GM19035 (cell line): ENCODE results near the gene ARL2BP.

Experiments
- ATAC-seq: cut with Tn5 transposase; IDR thresholded peaks from one replicate; pipeline ENCODE4 v1.9.1; 2021; ENCODE audit not compliant: unreplicated experiment

Gene ARL2BP

GRCh38 chr16:57281791-57282190 is 36.7 kb downstream of the ARL2BP start:
- no peak for ATAC-seq

DNA sequence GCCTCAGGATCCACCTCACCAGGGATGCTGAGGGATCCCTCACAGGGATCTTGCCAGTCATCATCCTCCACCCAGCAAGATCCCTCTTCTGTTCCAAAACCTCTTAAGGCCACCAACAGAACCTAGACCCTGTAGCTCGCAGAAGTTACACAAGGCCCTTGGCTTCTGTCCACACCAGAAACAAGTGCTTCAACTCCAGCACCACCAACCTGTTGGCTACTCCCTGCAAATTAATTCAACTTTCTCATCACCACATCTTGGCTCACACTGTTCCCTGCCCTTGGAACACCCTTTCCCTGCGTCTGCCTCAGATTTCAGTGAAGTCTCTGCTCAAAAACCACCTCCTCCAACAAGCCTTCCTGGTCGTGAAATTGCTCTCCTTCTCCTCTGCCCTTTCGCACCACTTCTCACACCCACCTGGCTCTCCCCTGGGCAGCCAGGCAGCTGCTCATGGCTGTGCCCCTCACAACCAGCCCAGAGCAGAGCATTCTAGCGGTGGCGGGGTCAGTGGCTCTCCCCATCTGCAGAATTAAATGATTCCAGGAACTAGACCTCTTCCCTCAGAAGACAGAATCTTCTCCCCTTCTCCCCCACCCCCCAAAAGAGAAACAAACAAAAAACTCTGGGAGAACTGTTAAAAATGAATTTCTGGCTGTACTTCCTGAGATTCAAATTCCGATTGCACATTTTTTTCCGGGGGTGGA is 37.6 kb downstream of the ARL2BP start:
- no peak for ATAC-seq

GRCh38 chr16:57283214-57283958 is 38.3 kb downstream of the ARL2BP start:
- ATAC-seq: no peak

- ATAC-seq: no peak
Measured at GRCh38 chr16:57283959-57284208, 38.8 kb downstream of the ARL2BP start.

GRCh38 chr16:57284209-57284951 is 39.3 kb downstream of the ARL2BP start, which contains the start of gene PLLP:
TSS of gene PLLP (minus strand) at chr16:57284672. CDS start at chr16:57284540, 132 bp downstream.
- no peak for ATAC-seq

DNA sequence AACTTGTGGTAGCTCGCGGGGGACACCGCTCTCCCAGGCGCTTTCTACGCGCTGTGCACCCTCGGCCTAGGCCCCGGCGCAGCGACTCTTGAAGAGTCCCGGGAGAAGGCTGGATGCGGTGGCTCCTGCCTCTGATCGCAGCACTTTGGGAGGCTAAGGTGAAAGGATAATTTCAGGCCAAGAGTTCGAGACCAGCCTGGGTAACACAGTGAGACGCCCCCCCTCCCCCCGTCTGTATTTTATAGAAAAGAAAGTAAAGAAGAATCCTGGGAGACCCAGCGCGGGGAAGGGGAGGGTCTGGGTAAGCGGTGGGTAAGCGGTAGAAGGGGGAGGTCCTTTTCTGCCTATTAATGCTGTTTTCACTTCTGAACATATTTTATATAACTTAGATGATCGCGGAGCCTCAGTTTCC is 39.9 kb downstream of the ARL2BP start:
- ATAC-seq: no peak

DNA sequence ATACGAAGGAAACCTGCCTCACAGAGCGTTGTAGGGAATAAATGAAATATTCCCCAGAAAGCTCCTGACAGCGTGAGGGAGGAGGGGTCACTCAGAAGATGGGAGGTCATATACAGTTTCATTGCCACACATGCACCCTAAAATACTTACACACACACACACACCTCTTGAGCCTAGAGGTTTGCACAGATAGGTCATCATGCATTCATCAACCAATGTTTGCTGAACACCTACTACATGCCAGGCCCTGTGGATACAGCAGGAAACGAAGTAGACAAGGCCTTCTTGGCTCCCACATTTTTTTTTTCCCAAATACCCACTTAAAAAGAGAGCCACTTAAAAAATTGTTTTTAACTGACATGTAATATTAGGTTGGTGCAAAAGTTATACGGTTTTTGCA is 40.3 kb downstream of the ARL2BP start:
- no peak for ATAC-seq

DNA sequence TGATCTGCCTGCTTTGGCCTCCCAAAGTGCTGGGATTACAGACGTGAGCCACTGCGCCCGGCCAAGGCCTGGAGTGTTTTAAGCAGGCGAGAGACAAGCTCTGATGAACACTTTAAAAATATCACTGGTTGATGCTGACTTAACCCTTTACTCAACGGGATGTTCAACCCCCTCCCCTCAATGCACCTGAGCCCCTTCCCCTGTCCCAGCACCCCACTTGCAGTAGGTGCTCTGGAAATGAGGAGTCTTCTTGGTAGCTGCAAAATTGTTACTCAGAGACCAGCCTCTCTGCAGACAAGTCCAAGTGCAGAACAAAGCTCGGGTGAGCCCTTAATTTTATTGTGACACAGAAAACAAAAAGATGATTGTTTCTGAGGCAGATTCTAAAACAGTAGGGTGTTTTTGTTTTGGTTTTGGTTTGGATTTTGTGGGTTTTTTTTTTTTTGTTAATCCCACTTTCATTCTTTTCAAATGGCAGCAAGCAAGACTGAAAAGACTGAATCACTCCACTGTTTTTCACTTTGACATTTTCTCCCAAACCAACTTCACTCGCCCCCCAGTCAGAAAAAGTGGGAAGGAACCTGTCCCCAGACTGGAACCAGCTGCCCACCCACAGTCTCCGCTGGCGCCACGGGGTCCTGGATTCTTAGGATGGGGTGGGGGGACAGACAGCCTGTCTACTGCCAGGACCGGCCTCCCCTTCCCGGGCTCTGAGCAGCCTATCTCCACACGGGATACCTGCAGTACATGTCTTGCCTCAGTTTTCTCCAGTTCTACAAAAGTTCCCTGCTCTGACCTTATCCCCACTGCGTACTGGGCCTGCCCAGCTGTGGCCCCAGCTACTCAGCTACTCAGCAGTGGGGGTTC is 44.6 kb downstream of the ARL2BP start:
- ATAC-seq: no peak

DNA sequence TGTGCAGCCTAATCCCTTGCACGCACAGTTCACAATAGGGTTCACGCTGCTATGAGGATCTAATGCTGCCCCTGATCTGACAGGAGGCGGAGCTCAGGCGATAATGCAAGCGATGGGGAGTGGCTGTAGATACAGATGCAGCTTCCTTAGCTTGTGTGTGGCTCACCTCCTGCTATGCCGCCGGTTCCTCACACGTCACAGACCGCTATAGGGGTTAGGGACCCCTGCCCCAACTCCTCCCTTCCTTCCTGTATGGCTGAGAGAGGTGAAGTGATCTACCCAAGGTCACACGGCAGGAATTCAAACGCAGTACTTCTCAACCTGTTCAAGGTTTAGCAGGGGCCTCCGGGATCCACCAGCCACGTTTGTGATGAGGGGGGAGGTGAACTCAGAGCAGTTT is 52.8 kb downstream of the ARL2BP start:
- no peak for ATAC-seq

- peak; percentile 21 for ATAC-seq
Measured at GRCh38 chr16:57299009-57299718, 54.1 kb downstream of the ARL2BP start.

DNA sequence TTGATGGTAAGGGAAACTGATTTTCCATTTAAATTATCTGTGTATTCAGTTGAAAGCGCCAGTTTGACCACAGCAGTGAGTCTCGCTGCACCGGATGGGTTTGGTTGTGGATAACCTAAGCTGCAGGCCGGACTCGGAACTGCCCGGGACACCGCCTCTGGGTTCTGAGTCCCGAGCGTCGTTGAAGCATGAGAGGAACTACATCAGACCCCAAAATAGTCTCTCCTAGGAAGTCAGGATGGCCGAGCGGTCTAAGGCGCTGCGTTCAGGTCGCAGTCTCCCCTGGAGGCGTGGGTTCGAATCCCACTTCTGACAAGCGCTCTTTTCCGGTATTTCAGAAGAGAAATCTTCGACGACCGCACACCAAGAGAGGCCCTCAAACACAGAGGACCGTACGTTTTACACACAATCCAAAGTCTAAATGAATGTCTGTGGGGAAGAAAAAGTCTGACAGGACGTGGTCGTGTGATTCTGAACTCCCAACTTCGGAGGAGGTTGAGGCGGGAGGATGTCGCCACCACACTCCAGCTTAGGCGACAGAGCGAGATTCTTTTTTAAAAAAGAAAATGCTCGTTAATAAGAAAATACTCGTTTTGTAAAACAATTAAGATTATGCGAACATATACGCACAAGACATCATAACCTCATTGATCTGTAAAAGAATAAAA is 54.8 kb downstream of the ARL2BP start:
- peak; percentile 54 for ATAC-seq

DNA sequence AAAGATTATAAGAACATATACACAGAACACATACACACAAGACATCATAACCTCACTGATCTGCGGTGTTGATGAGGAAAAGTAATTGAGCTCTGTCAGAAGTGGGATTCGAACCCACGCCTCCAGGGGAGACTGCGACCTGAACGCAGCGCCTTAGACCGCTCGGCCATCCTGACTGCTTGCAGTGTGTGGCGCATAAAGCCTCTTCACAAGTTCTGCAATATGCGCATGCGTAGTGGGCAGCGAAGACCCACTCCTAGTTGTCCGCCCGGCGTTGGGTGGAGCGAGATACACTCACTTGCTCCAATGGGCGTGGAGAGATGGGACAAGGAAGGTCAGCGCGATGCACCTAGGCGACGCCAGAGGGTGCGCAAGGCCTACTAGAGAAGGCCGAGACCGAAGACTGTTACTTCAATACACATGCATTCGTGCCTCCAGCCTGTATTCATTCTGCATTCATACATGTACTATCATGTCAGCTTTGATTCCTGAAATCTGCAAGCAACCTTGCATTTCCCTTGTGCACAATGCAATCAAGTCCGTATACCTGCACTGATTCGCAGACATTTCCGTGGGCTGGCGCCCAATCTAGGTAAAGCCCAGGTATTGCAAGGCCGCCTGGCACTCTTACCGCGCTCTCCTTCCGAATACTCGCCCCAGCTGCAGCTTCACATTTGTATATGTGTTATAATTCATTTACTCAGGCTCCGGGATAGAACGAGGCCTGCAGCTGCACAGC is 55.5 kb downstream of the ARL2BP start:
- ATAC-seq: peak; percentile 81

- no peak for ATAC-seq
Measured at GRCh38 chr16:57301126-57301817, 56.2 kb downstream of the ARL2BP start.
